Measurements from ENCODE around the gene IFIT1. TPM values are rescaled to one million over a fixed set of nuclear protein-coding genes. Genes with fewer than 3 reads are reported as not detected.

The IFIT1 gene
- polyA plus RNA-seq, 1 donor from 2014 or later: not detected

GRCh38 chr10:89371987-89372386 is 20.4 kb upstream of the IFIT1 start:
- H3K79me2 ChIP-seq (replicated peaks; ENCODE audit: insufficient read depth, low read length): no peaks in the 10 kb centered on the region
- no peak overlapping the region for H3K4me2 ChIP-seq (ENCODE audit: low read length)
- H3K9ac ChIP-seq (ENCODE audit: low read length): no peak overlapping the region
- TF ChIP-seq CTCF (IDR thresholded peaks at IDR 0.05; ENCODE audit: poor library complexity, severe bottlenecking) (no peak), POLR2AphosphoS5 (IDR thresholded peaks at IDR 0.05) (no peak), RAD21 (conservative IDR thresholded peaks at IDR 0.05) (no peak), MXI1 (conservative IDR thresholded peaks at IDR 0.05; ENCODE audit: poor library complexity, severe bottlenecking) (no peak), EZH2 (IDR thresholded peaks at IDR 0.05; ENCODE audit: borderline replicate concordance, insufficient read depth, low read length, poor library complexity, severe bottlenecking) (no peak)
- no peaks in the 10 kb centered on the region for H3K9me3 ChIP-seq (ENCODE audit: low read length)
- H3K27me3 ChIP-seq (ENCODE audit: insufficient read depth, low read depth, low read length): no peaks in the 10 kb centered on the region
- no peak overlapping the region for H3K27ac ChIP-seq (ENCODE audit: low read length)
- no peaks in the 10 kb centered on the region for H4K20me1 ChIP-seq (ENCODE audit: insufficient read depth)
- no peaks in the 10 kb centered on the region for H3F3A ChIP-seq (ENCODE audit: insufficient read depth, low read length, poor library complexity, severe bottlenecking)
- no peaks in the 10 kb centered on the region for H3K9me2 ChIP-seq (ENCODE audit: insufficient read depth, low read length)
- no peak overlapping the region for H2AFZ ChIP-seq (ENCODE audit: low read depth, low read length)
- H3K36me3 ChIP-seq (ENCODE audit: insufficient read depth, low read length): no peaks in the 10 kb centered on the region
- H3K4me3 ChIP-seq (ENCODE audit: low read length): no peak overlapping the region

DNA sequence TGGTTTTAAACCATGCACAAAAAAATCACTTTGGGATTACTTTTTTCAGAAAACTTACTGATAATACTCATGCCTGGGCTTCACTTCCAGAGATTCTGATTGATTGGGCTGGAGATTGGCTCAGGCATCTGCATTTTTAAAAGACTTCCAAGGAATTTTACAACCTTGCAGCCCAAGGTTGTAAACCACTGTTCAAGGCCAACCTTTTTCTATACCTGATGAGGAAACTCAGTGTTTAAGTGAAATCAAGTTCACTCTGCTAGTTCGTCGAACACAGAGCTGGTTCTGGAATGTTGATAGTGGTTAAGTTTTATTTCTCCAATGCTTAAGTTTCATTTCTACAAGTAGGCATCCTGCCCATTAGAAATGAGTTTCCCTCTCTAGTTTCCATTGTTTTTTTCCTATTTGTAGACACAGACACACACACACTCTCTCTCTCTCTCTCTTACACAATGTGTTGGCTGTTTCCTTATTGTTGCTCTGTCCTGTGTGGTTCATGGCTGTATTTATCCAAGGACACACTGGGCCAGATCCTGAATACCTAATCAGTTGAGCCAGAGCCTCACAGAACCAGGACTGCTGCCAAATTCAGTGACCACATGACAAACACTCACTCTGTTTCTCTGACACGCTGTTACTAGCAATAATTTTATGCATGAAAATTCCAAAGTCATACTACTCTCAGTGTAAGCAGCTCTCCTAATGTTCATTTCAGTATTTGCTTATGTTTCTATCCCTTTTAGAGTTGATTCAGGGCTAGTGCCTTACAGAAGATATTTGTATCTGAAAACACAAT is 18.3 kb upstream of the IFIT1 start:
- no peaks in the 10 kb centered on the region for H3K9me2 ChIP-seq (ENCODE audit: insufficient read depth, low read length)
- no peaks in the 10 kb centered on the region for H3K79me2 ChIP-seq (replicated peaks; ENCODE audit: insufficient read depth, low read length)
- H3F3A ChIP-seq (ENCODE audit: insufficient read depth, low read length, poor library complexity, severe bottlenecking): no peaks in the 10 kb centered on the region
- no peaks in the 10 kb centered on the region for H4K20me1 ChIP-seq (ENCODE audit: insufficient read depth)
- no peaks in the 10 kb centered on the region for H3K9me3 ChIP-seq (ENCODE audit: low read length)
- no peak overlapping the region for H3K9ac ChIP-seq (ENCODE audit: low read length)
- no peak overlapping the region for H3K4me2 ChIP-seq (ENCODE audit: low read length)
- TF ChIP-seq POLR2AphosphoS5 (IDR thresholded peaks at IDR 0.05) (no peak), TAF1 (IDR thresholded peaks at IDR 0.05; ENCODE audit: low read depth) (no peak), RAD21 (conservative IDR thresholded peaks at IDR 0.05) (no peak), EP300 (conservative IDR thresholded peaks at IDR 0.05; ENCODE audit: poor library complexity, severe bottlenecking) (no peak), SMC3 (conservative IDR thresholded peaks at IDR 0.05; ENCODE audit: poor library complexity) (no peak)
- TF ChIP-seq, protein P1, sequence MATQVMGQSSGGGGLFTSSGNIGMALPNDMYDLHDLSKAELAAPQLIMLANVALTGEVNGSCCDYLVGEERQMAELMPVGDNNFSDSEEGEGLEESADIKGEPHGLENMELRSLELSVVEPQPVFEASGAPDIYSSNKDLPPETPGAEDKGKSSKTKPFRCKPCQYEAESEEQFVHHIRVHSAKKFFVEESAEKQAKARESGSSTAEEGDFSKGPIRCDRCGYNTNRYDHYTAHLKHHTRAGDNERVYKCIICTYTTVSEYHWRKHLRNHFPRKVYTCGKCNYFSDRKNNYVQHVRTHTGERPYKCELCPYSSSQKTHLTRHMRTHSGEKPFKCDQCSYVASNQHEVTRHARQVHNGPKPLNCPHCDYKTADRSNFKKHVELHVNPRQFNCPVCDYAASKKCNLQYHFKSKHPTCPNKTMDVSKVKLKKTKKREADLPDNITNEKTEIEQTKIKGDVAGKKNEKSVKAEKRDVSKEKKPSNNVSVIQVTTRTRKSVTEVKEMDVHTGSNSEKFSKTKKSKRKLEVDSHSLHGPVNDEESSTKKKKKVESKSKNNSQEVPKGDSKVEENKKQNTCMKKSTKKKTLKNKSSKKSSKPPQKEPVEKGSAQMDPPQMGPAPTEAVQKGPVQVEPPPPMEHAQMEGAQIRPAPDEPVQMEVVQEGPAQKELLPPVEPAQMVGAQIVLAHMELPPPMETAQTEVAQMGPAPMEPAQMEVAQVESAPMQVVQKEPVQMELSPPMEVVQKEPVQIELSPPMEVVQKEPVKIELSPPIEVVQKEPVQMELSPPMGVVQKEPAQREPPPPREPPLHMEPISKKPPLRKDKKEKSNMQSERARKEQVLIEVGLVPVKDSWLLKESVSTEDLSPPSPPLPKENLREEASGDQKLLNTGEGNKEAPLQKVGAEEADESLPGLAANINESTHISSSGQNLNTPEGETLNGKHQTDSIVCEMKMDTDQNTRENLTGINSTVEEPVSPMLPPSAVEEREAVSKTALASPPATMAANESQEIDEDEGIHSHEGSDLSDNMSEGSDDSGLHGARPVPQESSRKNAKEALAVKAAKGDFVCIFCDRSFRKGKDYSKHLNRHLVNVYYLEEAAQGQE (IDR thresholded peaks at IDR 0.05; ENCODE audit: borderline replicate concordance): no peak
- no peaks in the 10 kb centered on the region for H3K27me3 ChIP-seq (ENCODE audit: insufficient read depth, low read depth, low read length)
- no peak overlapping the region for H3K27ac ChIP-seq (ENCODE audit: low read length)
- no peaks in the 10 kb centered on the region for H3K36me3 ChIP-seq (ENCODE audit: insufficient read depth, low read length)
- no peak overlapping the region for H3K4me3 ChIP-seq (ENCODE audit: low read length)
- H2AFZ ChIP-seq (ENCODE audit: low read depth, low read length): no peak overlapping the region

Data from neural cell (in vitro differentiated cells).